Stimulated activated CD4-positive, alpha-beta T cell treated with anti-CD3 and anti-CD28 coated beads, TNF-alpha, amount 100 ng/mL, for 1 hour (primary cell): ENCODE data around the gene TMEM185B.
"Not testable (repeated sequence)": the region's sequence is repeated elsewhere in the genome, so short reads cannot be mapped to it uniquely, and the experiment has no call there.

Experiments used
- DNase-seq, 3 donors: peaks; one replicate each; pipeline ENCODE4 v3.0.0-alpha.2; 2020; ENCODE audit warnings: low read depth in 3 of 3, low spot score in 1 of 3

Gene TMEM185B

DNA sequence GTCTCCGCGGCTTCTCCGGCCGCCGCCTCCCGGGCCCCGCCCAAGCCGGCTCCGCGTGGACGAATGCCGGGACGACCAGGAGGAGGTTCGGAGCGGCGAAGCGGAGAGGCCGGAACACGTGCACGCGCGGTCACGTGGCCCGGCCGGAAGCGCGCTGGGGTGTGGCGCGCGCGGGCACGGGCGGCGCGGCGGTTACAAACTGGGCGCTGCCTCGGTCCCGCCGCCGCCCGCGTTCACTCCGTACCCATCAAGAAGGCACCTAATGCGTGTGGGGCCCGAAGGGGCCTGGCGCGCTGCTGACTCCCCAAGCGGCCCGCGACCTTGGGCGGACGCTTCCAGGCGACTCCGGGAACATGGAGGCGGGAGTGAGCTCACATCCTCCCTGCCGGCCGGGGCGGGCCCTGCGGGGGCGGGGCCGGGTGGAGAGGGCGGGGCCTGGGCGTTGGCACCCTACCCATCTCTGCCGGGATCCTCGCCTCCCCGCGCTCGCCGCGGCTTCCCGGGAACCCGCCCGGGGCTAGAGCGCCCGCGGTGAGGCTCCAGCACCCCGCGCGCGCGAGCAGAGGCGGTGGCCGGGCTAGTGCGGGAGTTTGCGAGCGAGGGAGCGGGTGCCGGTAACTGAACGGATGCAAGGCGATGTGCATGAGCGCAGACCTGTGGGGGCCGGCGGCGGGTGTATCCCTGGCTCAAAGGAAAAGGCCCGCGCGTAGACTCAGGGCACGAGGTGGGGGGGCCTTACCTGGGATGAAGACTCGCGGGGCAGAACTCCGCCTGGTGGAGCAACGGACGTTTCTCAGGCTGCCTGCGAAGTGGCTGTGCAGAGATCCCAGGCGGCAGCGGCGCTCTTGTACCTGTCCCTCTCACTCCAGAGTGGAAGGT, at the start of gene TMEM185B:
TSS of gene TMEM185B (minus strand) at position 367 of the 879 bp plus-strand sequence. CDS start 424 bp downstream, outside the sequence.
- peak; percentile 68 to 92 (median 78) for DNase-seq

GRCh38 chr2:120271711-120272379, 48.6 kb upstream of the TMEM185B start:
- no peak for DNase-seq

DNA sequence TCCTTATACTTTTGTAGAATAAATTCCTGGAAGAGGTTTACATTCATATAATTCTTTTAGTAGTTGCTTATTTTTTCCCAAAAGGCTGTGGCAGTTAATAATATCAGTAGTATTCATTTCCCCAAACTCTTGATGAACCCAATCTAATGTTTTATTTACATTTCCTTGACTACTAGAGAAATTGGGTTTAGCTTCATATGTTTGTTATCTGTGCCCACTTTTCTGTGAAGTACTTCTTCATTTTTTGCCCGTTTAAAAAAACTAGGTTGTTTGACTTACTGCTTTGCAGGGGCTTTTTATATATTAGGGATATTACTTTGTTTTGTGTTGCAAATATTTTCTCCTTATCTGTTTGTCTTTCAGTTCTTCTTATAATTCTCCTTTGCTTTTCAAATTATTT, 46.6 kb upstream of the TMEM185B start:
- no peak for DNase-seq

DNA sequence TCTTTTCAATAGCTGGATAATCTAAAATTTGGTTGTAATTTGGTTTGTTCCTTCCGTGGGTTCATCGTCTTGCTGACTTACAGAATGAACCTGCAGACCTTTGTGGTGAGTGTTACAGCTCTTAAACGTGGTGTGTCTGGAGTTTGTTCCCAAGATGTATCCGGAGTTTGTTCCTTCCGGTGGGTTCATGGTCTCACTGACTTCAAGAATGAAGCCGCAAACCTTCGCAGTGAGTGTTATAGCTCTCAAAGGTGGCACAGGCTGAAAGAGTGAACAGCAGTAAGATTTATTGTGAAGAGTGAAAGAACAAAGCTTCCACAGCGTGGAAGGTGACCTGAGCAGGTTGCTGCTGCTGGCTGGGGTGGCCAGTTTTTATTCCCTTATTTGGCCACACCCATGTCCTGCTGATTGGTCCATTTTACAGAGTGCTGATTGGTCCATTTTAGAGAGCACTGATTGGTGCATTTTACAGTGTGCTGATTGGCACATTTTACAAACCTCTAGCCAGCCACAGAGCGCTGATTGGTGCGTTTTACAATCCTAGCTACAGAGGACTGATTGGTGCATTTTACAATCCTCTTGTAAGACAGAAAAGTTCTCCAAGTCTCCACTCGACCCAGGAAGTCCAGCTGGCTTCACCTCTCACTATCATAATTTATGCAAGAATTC, 46.0 kb upstream of the TMEM185B start:
- no peak for DNase-seq

- DNase-seq = no peak
These were observed 44.1 kb upstream of the TMEM185B start for GRCh38 chr2:120267348-120267747.

DNA sequence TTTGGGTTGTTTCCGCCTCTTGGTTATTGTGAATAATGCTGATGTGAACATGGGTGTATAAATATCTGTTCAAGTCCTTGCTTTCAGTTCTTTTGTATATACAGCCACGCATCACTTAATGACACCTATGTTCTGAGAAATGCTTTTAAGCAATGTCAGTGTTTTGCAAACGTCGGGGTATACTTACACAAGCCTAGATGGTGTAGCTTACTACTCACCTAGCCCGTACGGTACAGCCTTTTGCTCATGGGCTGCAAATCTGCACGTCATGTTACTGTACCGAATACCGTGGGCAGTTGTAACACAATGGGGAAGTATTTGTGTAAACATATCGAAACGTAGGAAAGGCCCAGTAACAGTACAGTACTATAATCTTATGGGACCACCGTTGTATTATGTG, 41.8 kb upstream of the TMEM185B start:
- DNase-seq = no peak

- no peak for DNase-seq
These were observed 39.7 kb upstream of the TMEM185B start for GRCh38 chr2:120262761-120263428.

DNA sequence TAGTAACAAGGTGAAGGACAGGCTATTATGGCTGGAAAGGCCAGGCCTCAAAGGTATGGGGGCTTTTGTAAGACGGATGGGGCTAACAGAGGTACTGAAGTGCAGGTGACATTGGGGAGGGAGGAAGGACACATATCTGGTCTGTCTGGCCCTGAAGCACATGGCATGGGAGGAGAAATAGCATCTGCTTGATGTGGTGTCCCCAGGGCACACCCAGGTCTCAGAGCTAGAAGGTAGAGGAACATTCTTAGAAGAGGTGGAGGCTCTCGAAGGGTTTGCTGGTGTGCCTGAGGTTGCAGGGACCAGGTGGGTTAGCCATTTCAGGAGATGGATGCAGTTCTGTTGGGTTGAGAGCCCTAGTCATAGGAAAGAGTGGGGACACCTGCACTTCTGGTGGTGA, 39.0 kb upstream of the TMEM185B start:
- no peak for DNase-seq

GRCh38 chr2:120261387-120262006, 38.3 kb upstream of the TMEM185B start:
- peak in 1 of 3 donors; percentile 7 for DNase-seq

DNA sequence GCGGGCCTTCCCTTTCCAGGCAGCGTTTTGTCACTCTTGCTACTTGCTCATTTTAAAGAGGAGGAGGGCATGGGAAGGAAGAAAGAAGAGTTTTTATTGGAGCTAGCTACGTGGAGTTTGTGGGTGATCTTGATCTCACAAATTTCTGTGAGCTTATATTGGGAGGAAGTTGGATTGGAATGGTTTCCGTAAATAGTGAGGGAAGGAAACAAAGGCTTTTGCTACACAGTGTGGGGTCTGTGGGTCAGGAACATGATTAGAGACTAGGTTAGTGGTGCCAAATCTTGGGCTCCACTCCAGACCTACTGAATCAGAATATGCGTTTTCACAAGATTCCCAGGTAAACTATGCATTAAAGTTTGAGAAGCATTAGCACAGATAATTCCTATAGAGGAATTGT, 37.5 kb upstream of the TMEM185B start:
- DNase-seq = no peak

DNA sequence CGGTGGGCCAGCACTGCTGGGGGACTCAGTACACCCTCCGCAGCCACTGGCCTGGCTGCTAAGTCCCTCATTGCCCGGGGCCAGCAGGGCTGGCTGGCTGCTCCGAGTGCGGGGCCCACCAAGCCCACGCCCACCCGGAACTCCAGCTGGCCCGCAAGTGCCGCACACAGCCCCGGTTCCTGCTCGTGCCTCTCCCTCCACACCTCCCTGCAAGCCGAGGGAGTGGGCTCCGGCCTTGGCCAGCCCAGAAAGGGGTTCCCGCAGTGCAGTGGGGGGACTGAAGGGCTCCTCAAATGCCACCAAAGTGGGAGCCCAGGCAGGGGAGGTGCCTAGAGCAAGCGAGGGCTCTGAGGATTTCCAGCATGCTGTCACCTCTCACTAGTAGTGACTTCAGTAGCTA, 36.7 kb upstream of the TMEM185B start:
- not testable (repeated sequence) for DNase-seq

DNA sequence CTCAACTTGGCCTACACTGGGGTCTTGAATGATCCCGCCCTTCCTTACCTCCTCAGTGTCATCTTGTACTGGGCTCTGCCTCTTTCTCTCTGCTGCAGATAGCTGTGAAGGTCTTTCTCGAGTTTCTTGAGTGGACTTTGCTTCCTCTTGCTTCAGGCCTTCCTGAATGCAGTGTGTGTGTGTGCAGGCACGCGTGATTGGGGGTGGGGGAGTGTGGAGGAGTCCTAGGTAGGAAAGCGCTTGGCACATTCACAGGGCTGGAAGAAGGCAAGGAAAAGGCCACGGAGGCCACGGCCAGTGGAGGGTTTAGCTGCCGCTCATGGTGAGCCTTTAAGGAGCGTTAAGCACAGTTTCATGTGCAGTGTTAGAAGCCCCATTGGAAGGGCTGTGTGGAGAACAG, 35.0 kb upstream of the TMEM185B start:
- DNase-seq = no peak

DNA sequence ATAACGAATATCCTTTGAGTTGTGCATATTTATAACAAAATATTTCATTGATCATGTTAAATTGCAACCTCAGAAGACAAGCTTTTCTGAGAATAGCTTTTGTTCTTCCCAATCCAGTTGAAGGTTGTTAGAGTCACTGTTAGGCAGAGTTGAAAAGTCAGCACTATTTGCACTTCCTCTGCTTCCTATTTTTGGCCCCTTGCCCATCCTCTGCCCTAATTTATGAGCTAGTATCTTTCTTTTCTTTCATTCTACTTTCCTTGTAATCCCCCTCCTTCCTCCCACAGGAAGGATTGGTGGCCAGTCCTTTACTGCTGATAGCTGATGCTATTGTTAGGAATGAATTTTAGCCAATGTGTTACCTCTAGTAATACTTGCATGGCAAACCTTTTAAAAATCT, 34.3 kb upstream of the TMEM185B start:
- no peak for DNase-seq

DNA sequence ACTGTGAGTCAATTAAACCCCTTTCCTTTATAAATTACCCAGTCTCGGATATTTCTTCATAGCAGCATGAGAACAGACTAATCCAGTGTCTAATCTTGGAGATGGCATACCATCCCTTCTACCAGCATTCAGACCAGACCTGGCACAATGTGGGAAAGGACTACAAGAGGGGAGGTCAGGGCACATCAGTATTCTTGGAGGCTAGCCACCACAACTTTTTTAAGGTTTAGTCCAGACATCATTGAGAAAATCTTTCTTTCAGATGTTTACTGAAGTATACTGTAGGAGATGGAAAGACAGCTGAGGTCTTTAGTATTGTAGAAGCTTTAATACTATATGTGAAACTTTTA, 33.4 kb upstream of the TMEM185B start:
- no peak for DNase-seq

DNA sequence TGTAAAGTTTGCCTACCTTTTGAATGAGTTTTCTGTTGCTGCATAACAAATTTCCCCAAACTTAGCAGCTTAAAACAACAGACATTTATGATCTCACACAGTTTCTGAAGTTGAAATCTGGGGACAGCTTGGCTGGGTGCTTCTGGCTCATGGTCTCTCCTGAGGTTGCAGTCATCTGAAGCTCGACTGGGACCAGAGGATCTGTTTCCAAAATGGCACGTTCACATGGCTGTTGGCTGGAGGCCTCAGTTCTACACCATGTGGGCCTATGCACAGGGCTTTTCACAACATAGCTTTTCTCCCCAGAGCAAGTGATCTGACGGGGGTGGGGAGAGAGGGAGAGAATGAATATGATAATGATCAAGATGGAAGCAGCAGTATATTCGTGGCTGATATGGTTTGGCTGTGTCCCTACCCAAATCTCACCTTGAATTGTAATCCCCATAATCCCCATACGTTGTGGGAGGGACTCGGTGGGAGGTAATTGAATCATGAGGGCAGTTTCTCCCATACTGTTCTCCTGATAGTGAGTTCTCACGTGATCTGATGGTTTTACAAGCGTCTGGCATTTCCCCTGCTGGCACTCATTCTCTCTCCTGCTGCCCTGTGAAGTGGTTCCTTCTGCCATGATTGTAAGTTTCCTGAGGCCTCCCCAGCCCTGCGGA, 32.9 kb upstream of the TMEM185B start:
- DNase-seq = no peak

DNA sequence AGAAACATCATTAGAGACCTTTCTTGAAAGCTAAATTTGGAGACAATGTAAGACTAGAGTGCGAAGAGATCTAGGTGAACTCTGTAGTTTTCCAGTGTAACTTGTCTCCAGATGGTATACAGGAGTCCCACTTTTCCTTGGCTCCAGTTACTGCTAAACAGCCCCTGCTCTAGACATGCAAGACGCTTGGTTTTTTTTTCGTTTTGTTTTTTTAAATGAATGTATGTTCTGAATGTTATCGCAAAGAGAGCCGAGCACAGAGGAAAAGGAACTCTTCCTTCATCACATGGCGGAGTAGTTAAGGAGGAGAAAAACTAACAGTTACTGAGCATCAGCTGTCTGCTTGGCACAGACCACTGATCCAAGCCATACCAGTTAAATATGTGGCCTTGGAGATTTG, 31.9 kb upstream of the TMEM185B start:
- no peak for DNase-seq

GRCh38 chr2:120254178-120254577, 31.0 kb upstream of the TMEM185B start:
- DNase-seq = no peak

DNA sequence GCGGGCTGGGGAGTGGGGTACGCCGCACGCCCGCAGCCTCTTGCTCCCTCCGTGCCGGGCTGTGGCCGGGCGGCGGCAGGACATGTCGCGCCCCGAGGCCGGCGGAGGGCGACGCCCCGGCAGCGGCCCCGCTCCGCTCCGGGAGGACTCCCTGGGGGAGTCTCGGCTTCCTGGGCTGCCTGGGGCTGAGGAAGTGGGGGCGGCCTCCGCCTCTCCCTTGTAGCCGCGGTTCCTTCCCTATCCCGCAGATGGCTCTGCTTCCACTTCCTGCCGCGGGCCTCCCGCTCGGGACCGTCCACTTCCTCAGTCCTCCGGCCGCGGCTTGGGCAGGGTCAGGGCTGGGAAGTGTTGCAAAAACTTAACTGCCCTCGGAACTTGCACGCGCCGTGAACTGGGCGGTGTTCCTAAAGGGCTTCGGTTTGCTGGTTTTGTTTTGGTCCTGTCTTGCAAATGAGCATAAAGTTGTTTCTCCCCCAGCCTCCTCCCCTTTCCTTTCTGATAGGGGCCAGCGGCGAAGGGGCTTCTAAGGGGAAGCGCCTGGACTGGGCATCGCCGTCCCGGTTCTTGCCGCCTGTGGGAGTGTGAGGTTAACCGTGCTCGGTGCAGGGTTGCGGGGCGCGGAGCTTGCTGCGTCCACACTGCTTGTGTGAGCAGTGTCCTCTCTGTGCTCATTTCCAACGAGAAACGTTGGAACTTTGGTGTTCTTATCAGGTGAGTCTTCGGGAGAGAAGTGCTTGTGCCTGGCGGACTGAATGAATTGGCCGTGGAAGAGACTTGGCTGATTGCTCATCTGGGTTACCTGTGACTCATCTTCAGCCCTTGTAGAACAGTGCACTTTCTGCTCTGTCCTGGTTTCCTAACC, 30.1 kb upstream of the TMEM185B start:
- DNase-seq = peak in 1 of 3 donors; percentile 10

GRCh38 chr2:120252225-120253020, 29.2 kb upstream of the TMEM185B start, which contains the start of gene RALB:
Gene RALB, plus strand, starts transcription at chr2:120252852. Its CDS starts 25,813 bp downstream, at chr2:120278665.
- peak; percentile 93 to 97 (median 93) for DNase-seq
